Peyer's patch (tissue), 4 donors: ENCODE data around the gene ALDH5A1. TPM values are rescaled to one million over a fixed set of nuclear protein-coding genes. Genes with fewer than 3 reads are reported as not detected.

ENCODE experiments used
- DNase-seq, 3 donors: peaks; one replicate each; pipeline ENCODE4 v3.0.0-alpha.2; 2017 to 2019
- H3K27ac ChIP-seq, 4 donors: fragments of 200-600 bp; sonication (generic); one replicate each; pipeline ENCODE4 v1.5.1; 2016 to 2019
- H3K27me3 ChIP-seq, 2 donors: fragments of 200-600 bp; sonication (generic); one replicate each; pipeline ENCODE4 v1.5.1; 2019
- H3K36me3 ChIP-seq, 3 donors: fragments of 200-600 bp; sonication (generic); one replicate each; pipeline ENCODE4 v1.5.1; 2016 to 2019
- H3K4me1 ChIP-seq, 4 donors: fragments of 200-600 bp; sonication (generic); one replicate each; pipeline ENCODE4 v1.5.1; 2016 to 2019
- H3K4me3 ChIP-seq, 4 donors: fragments of 200-600 bp; sonication (generic); 1 replicate in 3 of 4; 2 replicates in 1 of 4; pipeline ENCODE4 v1.5.1; 2016 to 2019; ENCODE audit warnings: mild to moderate bottlenecking in 1 of 4
- H3K9me3 ChIP-seq, 4 donors: fragments of 200-600 bp; sonication (generic); one replicate each; pipeline ENCODE4 v1.5.1; 2016 to 2019; ENCODE audit warnings: mild to moderate bottlenecking in 1 of 4
- CTCF ChIP-seq, 6 experiments: fragments of 450-650 bp in 4 of 6; fragments of 200-600 bp in 2 of 6; sonication (generic) in 1 of 6; IDR thresholded peaks; one replicate each; pipeline ENCODE4 v1.5.1; 2017 to 2019; ENCODE audit warnings: antibody characterized with exemption in 6 of 6, mild to moderate bottlenecking in 3 of 6, moderate library complexity in 1 of 6
- POLR2A ChIP-seq, 2 donors: fragments of 450-650 bp; IDR thresholded peaks; one replicate each; pipeline ENCODE4 v1.5.1; 2017; ENCODE audit warnings: antibody characterized with exemption in 2 of 2, mild to moderate bottlenecking in 2 of 2, moderate library complexity in 2 of 2
- total RNA-seq, 4 donors: library from RNA; depleted of rRNA; stranded (reverse); fragments of >200 nt; gene quantifications; one replicate each; pipeline ENCODE4 v1.1.0, GENCODE V29; 2016

ALDH5A1 gene
- total RNA-seq, 4 donors from 2014 or later = 3.5 to 25.6 (median 8.8) TPM

- H3K4me1 ChIP-seq = no peaks in the 10 kb centered on the region
- peaks cover 0 to 11% (median 0%) of the 10 kb centered on the region in 3 donors for H3K36me3 ChIP-seq
- DNase-seq = no peak
- TF ChIP-seq POLR2A (IDR thresholded peaks at IDR 0.05) (no peak), CTCF (IDR thresholded peaks at IDR 0.05) (no peak)
- no peak overlapping the region for H3K27ac ChIP-seq
- H3K27me3 ChIP-seq = no peaks in the 10 kb centered on the region
- H3K9me3 ChIP-seq = no peaks in the 10 kb centered on the region
- H3K4me3 ChIP-seq = no peak overlapping the region
Observed at GRCh38 chr6:24529985-24530384, 35.2 kb downstream of the ALDH5A1 start.

GRCh38 chr6:24534329-24534728, 39.6 kb downstream of the ALDH5A1 start:
- Histone ChIP-seq H3K36me3 (peaks cover 0 to 11% (median 0%) of the 10 kb centered on the region in 3 donors), H3K9me3 (no peaks in the 10 kb centered on the region), H3K4me1 (no peaks in the 10 kb centered on the region), H3K27me3 (no peaks in the 10 kb centered on the region), H3K27ac (no peak overlapping the region), H3K4me3 (no peak overlapping the region)
- no peak for TF ChIP-seq POLR2A (IDR thresholded peaks at IDR 0.05)
- no peak for TF ChIP-seq CTCF (IDR thresholded peaks at IDR 0.05)
- DNase-seq = no peak

- H3K27ac ChIP-seq = no peak overlapping the region
- no peak for TF ChIP-seq CTCF (IDR thresholded peaks at IDR 0.05)
- no peak for TF ChIP-seq POLR2A (IDR thresholded peaks at IDR 0.05)
- no peak for DNase-seq
- no peaks in the 10 kb centered on the region for H3K27me3 ChIP-seq
- no peak overlapping the region for H3K4me3 ChIP-seq
- H3K9me3 ChIP-seq = no peaks in the 10 kb centered on the region
- peaks cover 0 to 11% (median 0%) of the 10 kb centered on the region in 3 donors for H3K36me3 ChIP-seq
- no peaks in the 10 kb centered on the region for H3K4me1 ChIP-seq
Observed at GRCh38 chr6:24535210-24535609, 40.4 kb downstream of the ALDH5A1 start.

- Histone ChIP-seq H3K4me1 (no peaks in the 10 kb centered on the region), H3K4me3 (no peak overlapping the region), H3K27ac (no peak overlapping the region), H3K36me3 (peaks cover 0 to 11% (median 0%) of the 10 kb centered on the region in 3 donors), H3K27me3 (no peaks in the 10 kb centered on the region), H3K9me3 (no peaks in the 10 kb centered on the region)
- TF ChIP-seq POLR2A (IDR thresholded peaks at IDR 0.05) = no peak
- TF ChIP-seq CTCF (IDR thresholded peaks at IDR 0.05) = no peak
- DNase-seq = no peak
Observed at GRCh38 chr6:24536466-24536865, 41.7 kb downstream of the ALDH5A1 start.

- DNase-seq = no peak
- TF ChIP-seq CTCF (IDR thresholded peaks at IDR 0.05) = no peak
- no peak for TF ChIP-seq POLR2A (IDR thresholded peaks at IDR 0.05)
- Histone ChIP-seq H3K27ac (no peak overlapping the region), H3K36me3 (peaks cover 0 to 11% (median 0%) of the 10 kb centered on the region in 3 donors), H3K4me3 (no peak overlapping the region), H3K9me3 (no peaks in the 10 kb centered on the region), H3K4me1 (no peaks in the 10 kb centered on the region), H3K27me3 (no peaks in the 10 kb centered on the region)
Observed at GRCh38 chr6:24537082-24537699, 42.4 kb downstream of the ALDH5A1 start.
